HG03139 (cell line): ENCODE results near the gene OAF.

Experiments
- ATAC-seq: cut with Tn5 transposase; IDR thresholded peaks from one replicate; pipeline ENCODE4 v1.9.1; 2021; ENCODE audit not compliant: unreplicated experiment

Gene OAF

GRCh38 chr11:120182790-120183491 is 27.9 kb upstream of the OAF start:
- ATAC-seq = no peak

DNA sequence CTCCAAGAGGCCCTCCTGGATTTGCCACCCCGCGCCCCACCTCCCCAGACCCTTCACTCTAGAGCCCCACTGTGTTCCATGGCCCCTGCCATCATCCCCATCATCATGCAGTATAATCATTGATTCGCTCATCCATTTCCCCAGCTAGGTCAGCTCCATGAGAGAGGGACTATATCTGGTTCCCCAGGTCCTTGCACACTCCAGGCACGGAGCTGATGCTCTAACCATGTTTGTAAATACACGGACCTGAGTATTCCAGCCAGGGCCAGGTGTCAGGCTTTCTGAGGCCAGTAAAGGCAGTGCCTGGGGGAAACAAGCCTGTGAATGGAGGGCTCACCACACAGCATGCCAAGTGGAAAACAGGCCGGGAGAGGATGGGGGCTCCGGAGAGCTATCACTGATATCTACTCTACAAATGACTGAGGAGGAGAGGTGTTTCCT is 27.1 kb upstream of the OAF start:
- no peak for ATAC-seq

- ATAC-seq = no peak
Observed at GRCh38 chr11:120184371-120184945, 26.4 kb upstream of the OAF start.

GRCh38 chr11:120184946-120185705 is 25.7 kb upstream of the OAF start:
- no peak for ATAC-seq

GRCh38 chr11:120185706-120186455 is 25.0 kb upstream of the OAF start:
- ATAC-seq = no peak

DNA sequence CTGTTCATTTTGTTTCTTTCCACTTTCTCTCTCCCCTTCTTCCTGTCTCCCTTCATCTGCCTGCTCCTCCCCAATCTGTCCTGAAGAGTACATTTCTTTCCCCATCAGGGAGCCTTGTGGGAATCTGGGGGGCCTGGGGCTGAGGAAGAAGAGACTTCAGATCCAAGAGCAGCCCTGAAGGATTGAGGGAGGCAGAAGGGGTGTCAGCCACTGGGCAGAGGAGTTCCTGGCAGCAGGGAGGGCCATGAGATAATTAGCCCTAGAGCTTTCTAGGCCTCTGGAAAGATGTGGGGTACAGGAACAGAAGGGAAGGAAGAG is 24.4 kb upstream of the OAF start:
- no peak for ATAC-seq

- ATAC-seq = no peak
Observed at GRCh38 chr11:120186774-120187591, 23.8 kb upstream of the OAF start.

DNA sequence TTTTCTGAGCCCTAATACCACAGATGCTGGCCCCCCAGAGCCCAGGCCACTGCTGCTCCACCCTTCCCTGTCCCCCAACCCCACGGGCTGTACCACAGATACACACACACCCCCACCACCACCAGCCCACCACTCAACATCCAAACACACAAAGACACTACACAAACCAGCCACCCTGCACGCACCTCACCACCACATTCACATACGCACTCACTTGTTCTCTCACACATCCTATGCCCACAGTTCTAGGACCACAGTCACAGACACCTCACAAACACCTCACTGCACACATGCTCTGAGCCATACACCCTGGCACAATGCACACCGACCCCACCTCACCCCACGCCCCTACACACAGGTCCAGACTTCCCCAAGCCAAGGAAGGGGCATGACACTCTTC is 22.5 kb upstream of the OAF start:
- ATAC-seq = no peak

DNA sequence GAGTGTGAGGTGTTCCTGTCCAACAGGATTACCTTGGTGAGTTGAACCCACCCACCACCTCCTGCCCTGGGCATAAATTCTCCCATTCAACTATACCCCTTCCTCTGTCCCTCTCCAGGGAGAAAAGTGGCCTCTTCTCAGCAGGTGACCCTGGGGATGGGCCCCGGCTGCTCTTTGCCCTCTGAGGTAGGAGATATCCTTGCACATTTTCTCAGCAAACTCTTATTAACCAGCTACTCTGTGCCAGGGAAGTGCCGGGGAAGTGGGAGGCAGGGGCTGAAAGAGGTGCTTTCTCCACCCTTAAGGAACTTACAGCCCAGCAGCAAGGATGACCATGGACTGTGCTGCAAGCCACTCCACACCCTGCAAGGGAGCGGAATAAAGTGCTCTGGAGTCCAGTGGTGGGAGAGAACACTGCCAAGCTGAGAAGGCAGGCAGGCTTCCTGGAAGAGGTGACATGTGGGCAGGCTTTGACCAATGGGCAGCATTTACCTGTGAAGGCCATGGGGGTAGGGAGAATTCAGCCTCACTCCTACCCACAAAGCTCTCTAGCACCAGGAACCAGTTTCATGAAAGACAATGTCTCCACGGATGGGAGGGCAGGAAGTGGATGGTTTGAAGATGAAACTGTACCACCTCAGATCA is 21.9 kb upstream of the OAF start:
- no peak for ATAC-seq

DNA sequence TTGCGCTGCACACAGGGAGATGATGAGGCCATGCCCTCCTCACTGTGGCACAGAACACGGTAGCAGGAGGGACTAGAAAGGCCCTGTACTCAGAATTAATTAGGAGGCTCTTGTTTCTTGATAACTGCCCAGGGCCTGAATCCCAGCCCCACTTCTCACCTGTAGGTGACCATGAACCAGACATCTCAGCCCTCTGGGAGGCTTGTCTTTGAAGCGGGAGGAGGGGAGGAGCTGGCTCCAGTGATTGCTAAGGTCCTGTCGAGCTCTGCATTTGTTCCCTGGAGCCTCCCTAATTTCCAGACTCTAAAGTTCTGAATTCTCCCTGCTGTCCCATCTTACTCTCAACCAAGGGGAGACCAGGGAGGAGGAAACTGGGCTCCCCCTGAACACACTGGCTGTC is 19.8 kb upstream of the OAF start:
- no peak for ATAC-seq

- ATAC-seq = no peak
Observed at GRCh38 chr11:120192831-120193625, 17.8 kb upstream of the OAF start.

DNA sequence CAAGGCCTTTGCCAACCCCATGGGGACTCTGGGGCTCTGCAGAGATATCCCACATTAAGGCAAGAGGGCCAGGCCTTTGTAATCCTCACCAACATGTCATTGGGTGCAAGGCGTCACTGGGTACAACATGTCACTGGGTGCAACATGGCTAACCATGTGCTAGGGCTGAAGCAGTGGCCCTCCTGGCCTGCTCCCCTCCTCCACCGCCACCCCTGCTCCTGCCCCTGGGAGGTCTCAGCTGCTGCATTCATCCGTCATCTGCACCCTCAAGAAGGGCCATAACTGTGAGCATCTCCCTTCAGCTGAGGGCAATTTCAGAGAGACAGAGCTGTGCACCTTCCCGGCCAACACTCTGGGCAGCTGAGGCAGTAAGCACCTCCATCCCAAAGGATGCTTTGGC is 16.7 kb upstream of the OAF start:
- no peak for ATAC-seq

DNA sequence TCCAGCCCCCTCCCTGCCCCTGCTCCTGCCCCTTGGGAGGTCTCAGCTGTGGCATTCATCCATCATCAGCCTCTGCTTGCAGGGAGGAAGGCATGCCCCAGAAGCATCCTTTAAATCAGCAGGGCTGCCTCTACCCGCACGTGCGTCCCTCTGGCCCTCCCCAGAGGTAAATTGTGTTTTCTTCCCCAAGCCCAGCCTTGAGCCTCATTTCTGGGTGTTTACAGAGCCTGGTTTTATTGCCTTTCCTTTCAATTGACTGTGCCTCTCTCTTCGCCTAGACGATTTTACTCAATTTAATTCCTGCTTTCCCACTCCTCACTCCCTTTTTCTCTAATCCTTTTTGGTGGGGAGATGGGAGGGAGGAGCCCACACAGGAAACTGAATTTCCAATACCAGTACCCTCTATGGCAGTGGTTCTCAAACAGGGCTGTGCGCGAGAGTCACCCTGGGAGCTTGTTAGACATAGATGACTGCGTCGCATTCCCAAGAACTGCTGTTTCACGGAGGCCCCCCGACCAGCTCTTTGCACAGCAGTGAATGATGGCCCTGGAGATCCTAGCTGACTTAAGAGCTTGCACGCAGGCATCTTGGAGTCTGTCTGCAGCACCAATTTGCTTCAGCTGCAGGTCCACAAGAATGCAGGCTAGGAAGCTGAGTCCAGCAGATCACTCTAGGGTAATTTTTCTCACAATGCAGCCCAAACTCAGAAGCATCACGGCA is 15.1 kb upstream of the OAF start:
- ATAC-seq = no peak

DNA sequence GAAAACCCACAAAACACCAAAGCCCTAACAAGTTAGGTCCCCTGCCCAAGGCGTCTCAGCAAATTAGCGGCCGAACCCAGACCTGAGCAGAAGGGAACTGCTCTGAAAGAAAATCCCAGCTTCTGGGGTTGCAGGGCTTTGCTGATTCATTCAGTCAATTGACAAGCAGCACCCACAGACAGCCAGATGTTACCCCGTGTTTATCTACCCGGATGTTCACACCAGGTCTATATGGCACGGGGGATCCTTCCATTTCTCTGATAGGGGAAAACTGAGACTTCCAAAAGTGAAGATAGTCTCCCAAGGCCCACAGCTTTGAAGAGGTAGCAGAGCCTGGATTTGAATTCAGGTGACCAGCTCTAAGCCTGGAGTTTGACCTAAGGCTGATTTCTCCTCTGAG is 14.0 kb upstream of the OAF start:
- ATAC-seq = no peak

GRCh38 chr11:120197251-120197891 is 13.5 kb upstream of the OAF start:
- ATAC-seq = no peak

DNA sequence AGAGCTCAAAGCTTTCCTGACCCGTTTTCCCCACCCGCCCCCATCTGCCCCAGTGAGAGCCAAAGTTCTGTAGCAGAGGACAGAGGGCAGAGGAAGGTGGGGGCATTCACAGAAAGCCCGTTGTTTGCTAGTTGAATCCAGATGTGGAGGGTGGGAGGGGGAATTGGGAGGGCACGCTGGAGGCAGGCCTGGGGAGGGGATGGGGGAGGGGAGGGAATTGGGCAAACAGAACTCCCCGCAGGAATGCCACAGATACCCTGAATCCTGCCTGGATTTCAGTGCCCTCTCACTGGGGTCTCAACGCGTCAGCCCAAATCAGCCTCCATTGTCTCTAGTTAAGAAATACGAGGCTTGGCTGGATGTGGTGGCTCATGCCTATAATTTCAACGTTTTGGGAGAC is 12.9 kb upstream of the OAF start:
- ATAC-seq = no peak

DNA sequence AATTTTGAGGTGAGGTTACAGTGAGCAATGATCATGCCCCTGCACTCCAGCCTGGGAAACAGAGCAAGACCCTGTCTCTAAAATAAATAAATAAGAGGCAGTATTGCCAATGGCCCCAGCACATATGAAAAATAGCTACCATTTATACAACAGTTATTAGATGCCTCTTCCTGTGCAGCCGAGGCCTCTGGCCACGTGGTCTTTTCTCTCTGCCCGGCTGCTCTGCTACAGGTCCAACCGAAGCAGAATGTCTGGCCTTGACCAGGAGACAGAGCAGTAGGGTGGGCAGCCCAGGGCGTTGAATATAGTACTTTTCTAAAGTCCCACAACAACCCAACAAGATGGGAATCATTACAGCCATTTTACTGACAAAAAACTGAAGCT is 12.4 kb upstream of the OAF start:
- no peak for ATAC-seq

GRCh38 chr11:120198787-120199469 is 11.9 kb upstream of the OAF start:
- ATAC-seq = no peak
